22Rv1 (cell line): Measurements from ENCODE around the gene SCAMP4.

ENCODE experiments used
- H3K27ac ChIP-seq: fragments of 450-650 bp; 2 replicates; pipeline ENCODE4 v1.5.1; 2017
- CTCF ChIP-seq: fragments of 450-650 bp; IDR thresholded peaks from 2 replicates; pipeline ENCODE4 v1.5.1; 2017; ENCODE audit warnings: mild to moderate bottlenecking
- ZFX ChIP-seq: fragments of 450-650 bp; IDR thresholded peaks from 2 replicates; pipeline ENCODE4 v1.6.1; 2017; ENCODE audit warnings: antibody characterized with exemption, borderline replicate concordance

The SCAMP4 gene

DNA sequence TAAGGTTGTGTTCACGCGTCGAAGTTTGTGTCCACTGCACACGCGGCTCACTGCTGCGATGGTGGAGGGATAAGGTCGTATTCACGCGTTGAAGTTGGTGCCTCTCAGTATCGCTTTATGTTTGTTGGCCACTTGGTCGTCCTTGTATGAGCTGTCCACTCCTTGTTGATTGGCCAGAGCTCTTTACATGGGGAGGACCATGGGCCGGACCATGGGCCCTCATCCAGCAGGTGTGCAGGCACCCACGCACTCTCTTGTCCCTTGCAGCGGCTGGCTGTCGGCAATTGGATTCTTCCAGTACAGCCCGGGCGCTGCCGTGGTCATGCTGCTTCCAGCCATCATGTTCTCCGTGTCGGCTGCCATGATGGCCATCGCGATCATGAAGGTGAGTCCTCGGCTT is 17.6 kb downstream of the SCAMP4 start:
- no peak for TF ChIP-seq ZFX
- TF ChIP-seq CTCF: no peak
- H3K27ac ChIP-seq: no peak overlapping the region

GRCh38 chr19:1923319-1923718 is 18.1 kb downstream of the SCAMP4 start:
- no peak for TF ChIP-seq ZFX
- TF ChIP-seq CTCF: no peak

GRCh38 chr19:1924320-1924961 is 19.2 kb downstream of the SCAMP4 start:
- H3K27ac ChIP-seq: no peak overlapping the region
- TF ChIP-seq ZFX (no peak), CTCF (no peak)

More at GRCh38 chr19:1923319-1923718, 18.1 kb downstream of the SCAMP4 start:
- H3K27ac ChIP-seq: no peak overlapping the region

DNA sequence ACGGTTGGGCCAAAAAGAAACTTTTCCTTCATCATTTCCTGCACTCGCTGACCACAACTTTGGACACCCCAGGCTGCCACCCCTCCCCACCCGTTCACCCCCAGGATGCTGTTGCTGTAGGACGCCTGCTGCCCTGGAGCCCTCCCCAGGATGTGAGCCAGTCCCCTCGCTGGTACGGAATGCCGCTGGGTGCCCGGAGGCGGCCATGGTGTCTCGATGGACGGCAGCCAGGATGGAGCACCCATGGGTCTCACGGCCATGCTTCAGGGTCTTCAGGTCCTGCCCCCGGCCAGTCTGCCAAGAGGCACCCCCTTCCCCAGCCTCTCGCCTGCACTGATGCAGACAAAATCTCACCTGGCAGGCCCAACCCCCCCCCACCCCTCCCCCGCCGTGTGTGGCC is 20.3 kb downstream of the SCAMP4 start:
- TF ChIP-seq CTCF (no peak), ZFX (no peak)
- no peak overlapping the region for H3K27ac ChIP-seq

DNA sequence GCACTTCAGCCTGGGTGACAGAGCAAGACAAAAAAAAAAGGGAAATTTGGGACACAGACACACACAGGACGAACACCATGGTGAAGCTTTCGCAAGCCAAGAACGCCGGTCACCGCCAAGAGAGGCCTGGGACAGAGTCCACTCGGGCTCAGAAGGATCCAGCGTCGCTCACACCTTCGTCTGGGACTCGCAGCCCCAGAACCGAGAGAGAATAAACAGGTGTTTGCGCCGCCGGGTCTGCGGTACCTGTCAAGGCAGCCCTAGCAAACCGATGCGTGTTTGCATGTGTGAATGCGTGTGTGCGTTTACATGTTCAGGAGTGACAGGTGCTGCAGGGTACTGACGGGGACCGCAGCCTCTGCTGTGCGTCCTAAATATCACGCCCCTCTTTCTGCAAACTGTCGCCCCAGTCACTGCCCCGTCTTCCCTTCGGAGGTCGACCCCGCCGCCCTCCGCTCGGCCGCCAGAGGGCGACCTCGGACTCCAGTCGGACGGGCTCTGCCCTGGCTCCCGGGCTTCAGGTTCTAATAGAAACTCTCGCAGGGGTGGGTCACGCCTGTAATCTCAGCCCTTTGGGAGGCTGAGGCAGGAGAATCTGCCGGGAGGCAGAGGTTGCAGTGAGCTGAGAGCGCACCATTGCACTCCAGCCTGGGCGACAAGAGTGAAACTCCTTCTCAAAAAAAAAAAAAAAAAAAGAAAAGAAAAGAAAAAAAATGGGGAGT is 24.0 kb downstream of the SCAMP4 start:
- no peak overlapping the region for H3K27ac ChIP-seq
- TF ChIP-seq ZFX (no peak), CTCF (peak; percentile 95)

DNA sequence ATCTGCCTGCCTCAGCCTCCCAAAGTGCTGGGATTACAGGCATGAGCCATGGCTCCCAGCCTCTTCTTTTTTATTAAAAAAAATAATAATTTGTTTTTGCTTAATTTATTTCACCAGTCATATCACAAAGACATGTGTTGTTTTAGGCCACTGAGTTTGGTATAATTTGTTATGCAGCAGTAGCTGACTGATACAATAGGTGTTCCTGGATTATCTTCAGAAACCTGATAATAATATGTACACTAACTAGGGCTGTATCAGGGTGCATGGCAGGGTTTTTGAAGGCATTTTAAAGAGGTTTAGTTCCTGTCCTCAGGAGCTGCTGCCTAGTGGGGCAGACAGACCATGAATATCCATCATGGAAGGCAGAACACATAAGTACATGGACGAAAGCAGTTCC is 26.2 kb downstream of the SCAMP4 start:
- TF ChIP-seq ZFX (no peak), CTCF (no peak)

GRCh38 chr19:1932395-1932794 is 27.2 kb downstream of the SCAMP4 start:
- no peak overlapping the region for H3K27ac ChIP-seq
- TF ChIP-seq ZFX: no peak
- TF ChIP-seq CTCF: no peak

More for the DNA sequence above, 26.2 kb downstream of the SCAMP4 start:
- no peak overlapping the region for H3K27ac ChIP-seq
